ENCODE measurements around the gene KBTBD7.

GRCh38 chr13:41150058-41150457 is 44.3 kb downstream of the KBTBD7 start:
- TF ChIP-seq POLR2AphosphoS5 (IDR thresholded peaks at IDR 0.05) (no peak), CTCF (IDR thresholded peaks at IDR 0.05) (no peak)

Data from esophagus muscularis mucosa (tissue), 3 donors.